Astrocyte (in vitro differentiated cells and primary cell): ENCODE measurements around the gene AKTIP. TPM values are rescaled to one million over a fixed set of nuclear protein-coding genes. Genes with fewer than 3 reads are reported as not detected.

Source experiments
- DNase-seq: peaks from one replicate; pipeline ENCODE4 v3.0.0-alpha.2; 2010; ENCODE audit warnings: low read depth
- FAIRE-seq: peaks from 2 replicates; lab custom pipeline; 2011; peaks lifted over from hg19 to GRCh38; lab: Jason Lieb, UNC
- H2AFZ ChIP-seq: 2 replicates; pipeline ENCODE4 v1.6.0; 2012; ENCODE audit warnings: low read depth, low read length, inconsistent platforms
- H3K27ac ChIP-seq: 2 replicates; pipeline ENCODE4 v1.5.1; 2011; ENCODE audit warnings: low read depth, low read length, inconsistent platforms
- H3K27me3 ChIP-seq: 2 replicates; pipeline ENCODE4 v1.6.0; 2011; ENCODE audit warnings: low read length, inconsistent platforms; ENCODE audit not compliant: insufficient read depth
- H3K36me3 ChIP-seq: 2 replicates; pipeline ENCODE4 v1.5.1; 2011; ENCODE audit warnings: low read length, inconsistent platforms; ENCODE audit not compliant: insufficient read depth
- H3K4me1 ChIP-seq: 2 replicates; pipeline ENCODE4 v1.5.1; 2011; ENCODE audit warnings: low read length, inconsistent platforms; ENCODE audit not compliant: insufficient read depth
- H3K4me2 ChIP-seq: 2 replicates; pipeline ENCODE4 v1.6.0; 2012; ENCODE audit warnings: low read length, inconsistent platforms
- H3K4me3 ChIP-seq: 2 replicates; pipeline ENCODE4 v1.5.1; 2011; ENCODE audit warnings: low read depth, mild to moderate bottlenecking, low read length, inconsistent platforms; ENCODE audit not compliant: insufficient read depth
- H3K79me2 ChIP-seq: 2 replicates; pipeline ENCODE4 v1.6.0; 2012; ENCODE audit warnings: mild to moderate bottlenecking, low read length, inconsistent platforms; ENCODE audit not compliant: insufficient read depth
- H3K9ac ChIP-seq: 2 replicates; pipeline ENCODE4 v1.6.0; 2012; ENCODE audit warnings: mild to moderate bottlenecking, low read length, inconsistent platforms
- H3K9me3 ChIP-seq: 2 replicates; pipeline ENCODE4 v1.5.1; 2012; ENCODE audit warnings: low read depth, mild to moderate bottlenecking, low read length, inconsistent platforms; ENCODE audit not compliant: insufficient read depth
- H4K20me1 ChIP-seq: 2 replicates; pipeline ENCODE4 v1.6.0; 2012; ENCODE audit warnings: low read length, inconsistent platforms; ENCODE audit not compliant: insufficient read depth
- H3K27ac Mint-ChIP-seq: one replicate; pipeline ENCODE4 v1.8.0; 2021; ENCODE audit warnings: mild to moderate bottlenecking, mixed read lengths; ENCODE audit not compliant: unreplicated experiment
- H3K27me3 Mint-ChIP-seq: one replicate; pipeline ENCODE4 v1.8.0; 2021; ENCODE audit warnings: low read depth, mixed read lengths; ENCODE audit not compliant: unreplicated experiment
- H3K36me3 Mint-ChIP-seq: one replicate; pipeline ENCODE4 v1.8.0; 2021; ENCODE audit warnings: low read depth, mixed read lengths; ENCODE audit not compliant: unreplicated experiment
- H3K4me1 Mint-ChIP-seq: one replicate; pipeline ENCODE4 v1.8.0; 2021; ENCODE audit warnings: low read depth, mixed read lengths; ENCODE audit not compliant: unreplicated experiment
- H3K4me3 Mint-ChIP-seq: one replicate; pipeline ENCODE4 v1.8.0; 2021; ENCODE audit warnings: mild to moderate bottlenecking, moderate library complexity, mixed read lengths; ENCODE audit not compliant: unreplicated experiment
- H3K9me3 Mint-ChIP-seq: one replicate; pipeline ENCODE4 v1.8.0; 2021; ENCODE audit warnings: mild to moderate bottlenecking, mixed read lengths; ENCODE audit not compliant: unreplicated experiment
- EZH2 ChIP-seq: IDR thresholded peaks from 2 replicates; pipeline ENCODE4 v1.6.1; 2012; ENCODE audit warnings: mild to moderate bottlenecking, low read length, inconsistent platforms; ENCODE audit not compliant: insufficient read depth
- total RNA-seq: library from RNA; stranded (reverse); gene quantifications from 2 replicates; pipeline ENCODE4 v1.2.1, GENCODE V29; 2021
- TF ChIP-seq, protein P1 (sequence below): IDR thresholded peaks from 2 replicates; pipeline ENCODE4 v1.5.1; 2011; ENCODE audit warnings: low read depth, mild to moderate bottlenecking, inconsistent platforms, low read length, moderate library complexity; ENCODE audit not compliant: insufficient read depth

AKTIP gene
- total RNA-seq, 1 donor from 2014 or later: 25.0 TPM

DNA sequence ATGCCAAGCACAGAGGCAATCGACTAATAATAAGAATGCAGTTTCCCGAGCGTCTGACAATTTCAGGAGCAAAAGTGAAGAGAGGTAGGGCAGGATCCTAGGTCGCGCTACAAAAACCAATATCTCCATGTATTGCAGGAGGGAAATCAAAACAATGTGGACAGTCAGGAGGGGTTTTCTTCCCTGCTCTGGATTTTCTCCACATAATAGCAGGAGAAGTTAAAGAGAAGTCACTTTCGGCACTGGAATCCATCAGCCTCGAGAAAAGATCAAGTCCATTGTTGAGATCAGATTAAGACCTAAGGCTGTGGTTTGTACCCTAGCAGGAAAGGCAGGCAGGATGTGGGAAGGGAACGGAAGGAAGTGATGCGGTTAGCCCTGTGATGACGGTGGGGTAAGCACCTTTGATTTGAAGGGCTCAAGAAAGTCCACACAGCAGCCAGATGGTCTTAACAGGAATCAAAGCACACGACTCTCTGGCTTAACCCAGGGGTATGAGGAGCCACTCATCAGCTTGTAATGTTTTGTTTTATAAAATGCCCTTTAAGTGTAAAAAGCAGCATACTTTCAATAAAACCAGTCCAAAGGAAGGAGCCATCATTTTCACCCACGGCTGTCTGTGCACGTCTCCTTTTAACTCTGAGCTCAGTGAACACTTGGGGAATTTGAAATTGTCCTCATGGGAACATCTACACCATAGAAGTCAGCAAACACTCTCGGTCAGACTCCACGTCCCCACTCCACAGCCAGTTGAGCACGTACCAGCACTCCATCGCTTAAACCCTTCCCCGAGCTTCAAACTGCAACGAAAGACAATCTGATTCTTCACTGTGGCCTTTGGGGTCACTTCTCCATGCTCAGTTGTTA is 15.8 kb upstream of the AKTIP start:
- Histone ChIP-seq H4K20me1 (no peaks in the 10 kb centered on the region), H3K27ac (no peak overlapping the region), H3K9me3 (no peaks in the 10 kb centered on the region), H3K4me1 (peaks cover 7% of the 10 kb centered on the region), H3K36me3 (no peaks in the 10 kb centered on the region), H3K4me3 (no peak overlapping the region), H2AFZ (peak overlapping the region; percentile 19), H3K27me3 (no peaks in the 10 kb centered on the region), H3K4me2 (peak overlapping the region; percentile 13), H3K79me2 (no peaks in the 10 kb centered on the region), H3K9ac (no peak overlapping the region)
- no peak for TF ChIP-seq EZH2
- TF ChIP-seq, protein P1, sequence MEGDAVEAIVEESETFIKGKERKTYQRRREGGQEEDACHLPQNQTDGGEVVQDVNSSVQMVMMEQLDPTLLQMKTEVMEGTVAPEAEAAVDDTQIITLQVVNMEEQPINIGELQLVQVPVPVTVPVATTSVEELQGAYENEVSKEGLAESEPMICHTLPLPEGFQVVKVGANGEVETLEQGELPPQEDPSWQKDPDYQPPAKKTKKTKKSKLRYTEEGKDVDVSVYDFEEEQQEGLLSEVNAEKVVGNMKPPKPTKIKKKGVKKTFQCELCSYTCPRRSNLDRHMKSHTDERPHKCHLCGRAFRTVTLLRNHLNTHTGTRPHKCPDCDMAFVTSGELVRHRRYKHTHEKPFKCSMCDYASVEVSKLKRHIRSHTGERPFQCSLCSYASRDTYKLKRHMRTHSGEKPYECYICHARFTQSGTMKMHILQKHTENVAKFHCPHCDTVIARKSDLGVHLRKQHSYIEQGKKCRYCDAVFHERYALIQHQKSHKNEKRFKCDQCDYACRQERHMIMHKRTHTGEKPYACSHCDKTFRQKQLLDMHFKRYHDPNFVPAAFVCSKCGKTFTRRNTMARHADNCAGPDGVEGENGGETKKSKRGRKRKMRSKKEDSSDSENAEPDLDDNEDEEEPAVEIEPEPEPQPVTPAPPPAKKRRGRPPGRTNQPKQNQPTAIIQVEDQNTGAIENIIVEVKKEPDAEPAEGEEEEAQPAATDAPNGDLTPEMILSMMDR: no peak
- no peaks in the 10 kb centered on the region for H3K4me1 Mint-ChIP-seq
- FAIRE-seq: no peak
- H3K9me3 Mint-ChIP-seq: peaks cover 5% of the 10 kb centered on the region
- H3K36me3 Mint-ChIP-seq: no peaks in the 10 kb centered on the region
- peaks cover 4% of the 10 kb centered on the region for H3K27me3 Mint-ChIP-seq
- H3K4me3 Mint-ChIP-seq: no peak overlapping the region
- no peak overlapping the region for H3K27ac Mint-ChIP-seq
- peak; percentile 32 for DNase-seq

DNA sequence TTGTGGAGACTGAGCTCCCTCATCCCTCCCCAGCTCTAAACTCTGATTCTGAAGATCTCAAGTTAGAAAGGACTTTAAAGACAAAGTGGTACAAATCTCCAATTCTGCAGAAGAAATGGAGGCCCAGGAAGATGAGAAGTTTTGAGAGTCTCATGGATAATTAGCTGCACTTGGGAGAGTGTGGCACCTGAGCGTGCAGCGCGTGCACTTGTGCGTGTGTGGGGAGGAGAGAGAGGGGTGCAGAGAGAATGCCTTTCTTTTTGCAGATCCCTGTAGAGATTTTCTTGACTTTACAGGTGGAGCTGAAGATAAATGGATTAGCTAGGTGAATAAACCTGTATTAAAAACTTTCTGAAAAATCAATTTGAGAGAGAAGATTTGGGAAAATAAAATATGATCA is 14.8 kb upstream of the AKTIP start:
- Histone ChIP-seq H3K27ac (no peak overlapping the region), H2AFZ (no peak overlapping the region), H3K27me3 (no peaks in the 10 kb centered on the region), H3K9ac (no peak overlapping the region), H3K79me2 (no peaks in the 10 kb centered on the region), H3K9me3 (no peaks in the 10 kb centered on the region), H3K4me3 (no peak overlapping the region), H3K36me3 (no peaks in the 10 kb centered on the region), H3K4me2 (no peak overlapping the region), H3K4me1 (peaks cover 7% of the 10 kb centered on the region), H4K20me1 (no peaks in the 10 kb centered on the region)
- Mint-ChIP-seq H3K27me3 (no peaks in the 10 kb centered on the region), H3K4me3 (no peak overlapping the region), H3K27ac (no peak overlapping the region), H3K9me3 (peaks cover 9% of the 10 kb centered on the region), H3K4me1 (no peaks in the 10 kb centered on the region), H3K36me3 (no peaks in the 10 kb centered on the region)
- TF ChIP-seq, protein P1: no peak
- no peak for TF ChIP-seq EZH2
- FAIRE-seq (no peak), DNase-seq (no peak)

DNA sequence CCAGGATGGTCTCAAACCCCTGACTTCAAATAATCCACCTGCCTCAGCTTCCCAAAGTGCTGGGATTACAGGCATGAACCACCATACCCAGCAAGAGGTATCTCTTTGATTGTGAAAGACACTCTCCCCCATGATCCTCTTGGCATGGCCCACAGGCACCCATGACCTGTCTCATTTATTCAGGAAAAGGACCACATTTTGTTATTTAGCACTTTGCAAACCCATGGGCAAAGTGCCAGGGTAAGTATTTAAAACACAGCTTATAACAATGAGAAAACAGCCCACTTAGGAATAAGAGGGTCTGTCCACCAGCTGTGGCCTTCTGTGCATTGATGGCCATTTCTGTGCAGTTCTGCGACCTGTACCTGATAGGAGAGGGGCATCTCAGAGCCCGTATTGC is 12.8 kb upstream of the AKTIP start:
- TF ChIP-seq EZH2: no peak
- TF ChIP-seq, protein P1: no peak
- Histone ChIP-seq H3K9me3 (no peaks in the 10 kb centered on the region), H3K36me3 (no peaks in the 10 kb centered on the region), H3K27me3 (no peaks in the 10 kb centered on the region), H3K4me3 (no peak overlapping the region), H3K4me1 (peaks cover 7% of the 10 kb centered on the region), H3K4me2 (no peak overlapping the region), H3K79me2 (no peaks in the 10 kb centered on the region), H4K20me1 (no peaks in the 10 kb centered on the region), H3K27ac (no peak overlapping the region), H2AFZ (no peak overlapping the region), H3K9ac (no peak overlapping the region)
- H3K9me3 Mint-ChIP-seq: peaks cover 14% of the 10 kb centered on the region
- FAIRE-seq (no peak), DNase-seq (no peak)
- no peaks in the 10 kb centered on the region for H3K27me3 Mint-ChIP-seq
- H3K27ac Mint-ChIP-seq: no peak overlapping the region
- no peaks in the 10 kb centered on the region for H3K36me3 Mint-ChIP-seq
- H3K4me1 Mint-ChIP-seq: no peaks in the 10 kb centered on the region
- no peak overlapping the region for H3K4me3 Mint-ChIP-seq
